ENCODE measurements around the gene ZC3H12A.
"Not testable (repeated sequence)": the region's sequence is repeated elsewhere in the genome, so short reads cannot be mapped to it uniquely, and the experiment has no call there.

ZC3H12A gene

GRCh38 chr1:37485902-37486679 lies 11.7 kb downstream of the ZC3H12A start:
- Histone ChIP-seq H3K4me3 (no peak overlapping the region), H3K36me3 (replicated peaks) (peaks cover 37% of the 10 kb centered on the region), H3K4me1 (no peaks in the 10 kb centered on the region), H3K9me3 (no peaks in the 10 kb centered on the region), H3K27me3 (ENCODE audit: low read depth) (no peaks in the 10 kb centered on the region)
- no peak for DNase-seq (ENCODE audit: low spot score in 2 of 2)
- in situ Hi-C loops (cut with MboI; ENCODE audit: low sequenced_read_pairs): no loop called here

GRCh38 chr1:37486680-37487618 lies 12.6 kb downstream of the ZC3H12A start:
- in situ Hi-C loops (cut with MboI; ENCODE audit: low sequenced_read_pairs): no loop called here
- peaks cover 32% of the 10 kb centered on the region for H3K36me3 ChIP-seq (replicated peaks)

GRCh38 chr1:37487619-37487984 lies 13.2 kb downstream of the ZC3H12A start:
- in situ Hi-C loops (cut with MboI; ENCODE audit: low sequenced_read_pairs): no loop called here
- no peaks in the 10 kb centered on the region for H3K27me3 ChIP-seq (ENCODE audit: low read depth)
- no peak for DNase-seq (ENCODE audit: low spot score in 2 of 2)
- no peaks in the 10 kb centered on the region for H3K4me1 ChIP-seq
- peaks cover 27% of the 10 kb centered on the region for H3K36me3 ChIP-seq (replicated peaks)
- no peak overlapping the region for H3K4me3 ChIP-seq
- H3K9me3 ChIP-seq: no peaks in the 10 kb centered on the region

More at GRCh38 chr1:37486680-37487618, 12.6 kb downstream of the ZC3H12A start:
- peak; percentile 38 to 86 for DNase-seq (ENCODE audit: low spot score in 2 of 2)
- no peaks in the 10 kb centered on the region for H3K27me3 ChIP-seq (ENCODE audit: low read depth)
- H3K4me3 ChIP-seq: no peak overlapping the region
- H3K4me1 ChIP-seq: no peaks in the 10 kb centered on the region
- no peaks in the 10 kb centered on the region for H3K9me3 ChIP-seq

- DNase-seq (ENCODE audit: low spot score in 2 of 2): no peak
- in situ Hi-C loops (cut with MboI; ENCODE audit: low sequenced_read_pairs): no loop called here
- H3K27me3 ChIP-seq (ENCODE audit: low read depth): no peaks in the 10 kb centered on the region
- H3K4me1 ChIP-seq: no peaks in the 10 kb centered on the region
- peaks cover 30% of the 10 kb centered on the region for H3K36me3 ChIP-seq (replicated peaks)
- no peaks in the 10 kb centered on the region for H3K9me3 ChIP-seq
- no peak overlapping the region for H3K4me3 ChIP-seq
These were observed 19.1 kb downstream of the ZC3H12A start for GRCh38 chr1:37493336-37494098.

GRCh38 chr1:37495875-37496274 lies 21.5 kb downstream of the ZC3H12A start:
- Histone ChIP-seq H3K9me3 (no peaks in the 10 kb centered on the region), H3K4me1 (no peaks in the 10 kb centered on the region), H3K36me3 (replicated peaks) (peaks cover 45% of the 10 kb centered on the region), H3K4me3 (no peak overlapping the region), H3K27me3 (ENCODE audit: low read depth) (no peaks in the 10 kb centered on the region)
- no peak for DNase-seq (ENCODE audit: low spot score in 2 of 2)
- in situ Hi-C loops (cut with MboI; ENCODE audit: low sequenced_read_pairs): no loop called here

GRCh38 chr1:37497832-37498231 lies 23.5 kb downstream of the ZC3H12A start:
- no peaks in the 10 kb centered on the region for H3K27me3 ChIP-seq (ENCODE audit: low read depth)
- H3K4me1 ChIP-seq: no peaks in the 10 kb centered on the region
- no peak overlapping the region for H3K4me3 ChIP-seq
- no peaks in the 10 kb centered on the region for H3K9me3 ChIP-seq
- no peak for DNase-seq (ENCODE audit: low spot score in 2 of 2)
- in situ Hi-C loops (cut with MboI; ENCODE audit: low sequenced_read_pairs): no loop called here
- peaks cover 47% of the 10 kb centered on the region for H3K36me3 ChIP-seq (replicated peaks)

- H3K27me3 ChIP-seq (ENCODE audit: low read depth): no peaks in the 10 kb centered on the region
- in situ Hi-C loops (cut with MboI; ENCODE audit: low sequenced_read_pairs): no loop called here
- H3K4me3 ChIP-seq: no peak overlapping the region
- H3K4me1 ChIP-seq: no peaks in the 10 kb centered on the region
- peaks cover 37% of the 10 kb centered on the region for H3K36me3 ChIP-seq (replicated peaks)
- no peak for DNase-seq (ENCODE audit: low spot score in 2 of 2)
- no peaks in the 10 kb centered on the region for H3K9me3 ChIP-seq
These were observed 24.7 kb downstream of the ZC3H12A start for GRCh38 chr1:37498872-37499617.

- H3K36me3 ChIP-seq (replicated peaks): peaks cover 39% of the 10 kb centered on the region
- no peaks in the 10 kb centered on the region for H3K27me3 ChIP-seq (ENCODE audit: low read depth)
- in situ Hi-C loops (cut with MboI; ENCODE audit: low sequenced_read_pairs): no loop called here
- H3K4me3 ChIP-seq: no peak overlapping the region
- no peak for DNase-seq (ENCODE audit: low spot score in 2 of 2)
- no peaks in the 10 kb centered on the region for H3K4me1 ChIP-seq
- H3K9me3 ChIP-seq: 0 out of 2 replicates have a peak, but pooled peaks cover 2% of the 10 kb centered on the region
These were observed 27.3 kb downstream of the ZC3H12A start for GRCh38 chr1:37501661-37502060.

GRCh38 chr1:37502104-37502503 lies 27.7 kb downstream of the ZC3H12A start:
- in situ Hi-C loops (cut with MboI; ENCODE audit: low sequenced_read_pairs): no loop called here
- Histone ChIP-seq H3K4me3 (no peak overlapping the region), H3K9me3 (0 out of 2 replicates have a peak, but pooled peaks cover 2% of the 10 kb centered on the region), H3K36me3 (replicated peaks) (peaks cover 39% of the 10 kb centered on the region), H3K27me3 (ENCODE audit: low read depth) (no peaks in the 10 kb centered on the region), H3K4me1 (no peaks in the 10 kb centered on the region)
- no peak for DNase-seq (ENCODE audit: low spot score in 2 of 2)

- peaks cover 40% of the 10 kb centered on the region for H3K36me3 ChIP-seq (replicated peaks)
- not testable (repeated sequence) for H3K27me3 ChIP-seq (ENCODE audit: low read depth)
These were observed 28.4 kb downstream of the ZC3H12A start for GRCh38 chr1:37502791-37503190.

GRCh38 chr1:37506740-37507139 lies 32.4 kb downstream of the ZC3H12A start:
- Histone ChIP-seq H3K4me1 (no peaks in the 10 kb centered on the region), H3K9me3 (0 out of 2 replicates have a peak, but pooled peaks cover 2% of the 10 kb centered on the region), H3K36me3 (replicated peaks) (peaks cover 38% of the 10 kb centered on the region), H3K27me3 (ENCODE audit: low read depth) (no peaks in the 10 kb centered on the region), H3K4me3 (no peak overlapping the region)
- no peak for DNase-seq (ENCODE audit: low spot score in 2 of 2)
- in situ Hi-C loops (cut with MboI; ENCODE audit: low sequenced_read_pairs): no loop called here

More at GRCh38 chr1:37502791-37503190, 28.4 kb downstream of the ZC3H12A start:
- in situ Hi-C loops (cut with MboI; ENCODE audit: low sequenced_read_pairs); H3K9me3 ChIP-seq; DNase-seq (ENCODE audit: low spot score in 2 of 2); H3K4me1 ChIP-seq; H3K4me3 ChIP-seq: not testable (repeated sequence)

GRCh38 chr1:37509181-37509580 lies 34.8 kb downstream of the ZC3H12A start:
- in situ Hi-C loops (cut with MboI; ENCODE audit: low sequenced_read_pairs): no loop called here
- H3K4me1 ChIP-seq: peaks cover 3% of the 10 kb centered on the region; the same call in 1 of the 2 replicates
- 0 out of 2 replicates have a peak, but pooled peaks cover 2% of the 10 kb centered on the region for H3K9me3 ChIP-seq
- DNase-seq (ENCODE audit: low spot score in 2 of 2): peak in 1 of 2 experiments; percentile 22
- H3K27me3 ChIP-seq (ENCODE audit: low read depth): no peaks in the 10 kb centered on the region
- peaks cover 42% of the 10 kb centered on the region for H3K36me3 ChIP-seq (replicated peaks)
- H3K4me3 ChIP-seq: no peak overlapping the region

All from HAP-1 (cell line).